HG03066 (cell line): Measurements from ENCODE around the gene SANBR.

Experiments
- ATAC-seq: cut with Tn5 transposase; IDR thresholded peaks from one replicate; pipeline ENCODE4 v1.9.1; 2021; ENCODE audit warnings: low read depth; ENCODE audit not compliant: unreplicated experiment

The SANBR gene

DNA sequence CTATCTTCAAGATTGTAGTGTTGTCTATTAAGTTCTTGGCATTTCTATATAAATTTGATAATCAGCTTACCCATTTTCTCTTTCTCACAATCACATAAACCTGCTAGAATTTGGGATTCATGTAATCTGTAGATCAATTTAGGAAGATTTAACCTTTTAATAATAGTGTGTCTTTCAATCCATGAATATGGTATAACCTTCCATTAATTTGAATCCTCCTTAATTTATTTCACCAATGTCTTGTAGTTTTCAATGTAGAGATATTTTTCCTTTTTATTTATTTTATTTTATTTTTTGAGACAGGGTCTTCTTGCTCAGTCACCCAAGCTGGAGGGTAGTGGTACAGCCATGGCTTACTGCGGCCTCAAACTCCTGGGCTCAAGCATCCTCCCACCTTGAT lies 20.2 kb downstream of the SANBR start:
- no peak for ATAC-seq

DNA sequence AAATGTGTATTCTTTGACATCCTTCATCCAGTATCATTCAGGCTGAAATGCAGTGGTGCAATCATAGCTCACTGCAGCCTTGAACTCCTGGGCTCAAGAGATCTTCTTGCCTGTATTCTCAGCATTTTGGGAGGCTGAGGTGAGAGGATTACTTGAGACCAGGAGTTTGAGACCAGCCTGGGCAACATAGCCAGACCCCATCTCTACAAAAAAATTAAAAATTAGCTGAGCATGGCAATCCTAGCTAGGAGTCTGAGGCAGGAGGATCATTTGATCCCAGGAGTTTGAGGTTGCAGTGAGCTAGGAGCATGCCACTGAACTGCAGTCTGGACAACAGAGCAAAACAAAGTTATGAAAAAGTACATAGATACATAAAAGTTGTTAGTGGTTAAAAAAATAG lies 24.1 kb downstream of the SANBR start:
- no peak for ATAC-seq

DNA sequence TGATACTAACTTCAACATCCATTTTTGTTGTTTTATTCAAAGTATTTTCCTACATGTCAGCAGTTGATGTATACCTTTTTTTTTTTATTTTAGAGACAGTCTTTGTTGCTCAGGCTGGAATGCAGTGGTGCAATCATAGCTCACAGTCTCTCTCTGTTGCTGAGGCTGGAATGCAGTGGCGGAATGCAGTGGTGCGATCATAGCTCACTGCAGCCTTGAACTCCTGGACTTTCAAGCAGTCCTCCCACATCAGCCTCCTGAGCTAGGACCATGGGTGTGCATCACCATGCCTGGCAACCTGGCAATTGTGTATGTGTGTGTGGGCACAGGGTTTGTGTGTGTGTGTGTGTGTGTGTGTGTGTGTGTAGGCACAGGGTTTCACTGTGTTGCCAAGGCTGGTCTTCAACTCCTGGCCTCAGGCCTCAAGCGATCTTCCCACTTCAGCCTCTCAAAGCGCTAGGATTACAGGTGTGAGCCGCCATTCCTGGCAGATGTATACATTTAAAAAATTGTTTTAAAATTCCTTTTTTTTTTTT lies 24.8 kb downstream of the SANBR start:
- no peak for ATAC-seq

DNA sequence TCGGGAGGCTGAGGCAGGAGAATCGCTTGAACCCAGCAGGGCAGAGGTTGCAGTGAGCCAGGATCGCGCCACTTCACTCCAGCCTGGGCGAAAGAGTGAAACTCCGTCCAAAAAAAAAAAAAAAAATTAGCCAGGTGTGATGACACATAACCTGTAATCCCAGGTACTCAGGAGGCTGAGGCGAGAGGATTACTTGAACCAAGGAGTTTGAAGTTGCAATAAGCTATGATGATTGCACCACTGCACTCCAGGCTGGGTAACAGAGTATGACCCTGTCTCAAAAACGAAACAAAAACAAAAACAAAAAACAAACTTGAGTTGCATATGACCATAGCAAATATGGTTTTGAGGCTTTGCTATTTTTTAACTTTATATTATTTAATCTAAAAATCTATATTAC lies 25.8 kb downstream of the SANBR start:
- ATAC-seq, result no peak

DNA sequence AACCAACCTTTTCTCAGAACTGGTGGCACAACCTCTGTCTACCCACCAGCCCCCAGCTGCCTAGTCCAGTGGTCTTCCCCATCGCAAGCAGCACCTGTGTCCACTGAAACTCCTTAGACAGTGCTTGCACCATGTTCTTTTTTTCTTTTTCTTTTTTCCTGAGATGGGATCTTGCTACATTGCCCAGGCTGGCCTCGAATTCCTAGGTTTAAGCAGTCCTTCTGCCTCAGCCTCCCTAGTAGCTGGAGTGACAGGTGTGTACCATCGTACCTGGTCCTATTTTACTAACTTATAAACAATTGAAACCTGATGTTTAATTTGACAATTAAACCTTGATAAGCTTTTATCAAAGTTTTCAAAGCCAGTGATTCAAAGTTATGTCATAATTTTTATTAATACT lies 30.8 kb downstream of the SANBR start:
- no peak for ATAC-seq

DNA sequence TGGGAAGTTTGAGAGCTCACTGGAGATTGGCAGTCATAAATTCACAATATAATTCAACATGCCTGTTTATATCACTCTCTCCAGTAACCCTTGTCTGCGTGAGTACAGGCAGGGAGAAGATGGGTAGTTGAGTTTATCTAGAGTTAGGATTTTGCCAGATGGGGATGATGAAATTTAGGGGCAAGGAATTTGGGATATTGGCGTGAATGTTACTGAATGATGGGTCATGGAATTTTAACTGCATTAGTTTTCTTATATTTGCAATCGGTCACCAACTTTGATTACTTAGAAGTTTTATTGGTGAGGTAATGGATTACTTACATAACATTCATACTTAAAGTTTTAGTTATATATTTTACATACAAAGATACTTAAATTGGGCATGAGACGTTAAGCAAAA lies 35.1 kb downstream of the SANBR start:
- no peak for ATAC-seq

DNA sequence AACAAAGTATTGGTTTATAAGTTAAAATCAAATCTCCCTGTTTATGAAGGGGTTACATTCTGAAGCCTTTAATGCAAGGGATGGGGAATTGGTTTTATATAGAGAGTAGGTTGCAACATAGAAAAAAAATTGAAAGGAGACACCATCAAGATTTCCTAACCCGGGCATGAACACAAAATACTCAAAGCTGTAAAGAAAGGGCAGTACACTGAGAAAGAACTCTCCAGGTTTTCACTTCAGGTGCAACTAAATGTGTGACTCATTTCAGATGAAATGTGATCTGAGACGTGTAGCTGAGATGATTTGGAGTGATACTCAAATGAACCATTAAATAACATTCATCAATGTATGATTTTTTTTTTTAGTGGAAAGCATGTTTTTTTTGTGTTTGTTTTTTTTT lies 43.6 kb downstream of the SANBR start:
- ATAC-seq, result no peak

DNA sequence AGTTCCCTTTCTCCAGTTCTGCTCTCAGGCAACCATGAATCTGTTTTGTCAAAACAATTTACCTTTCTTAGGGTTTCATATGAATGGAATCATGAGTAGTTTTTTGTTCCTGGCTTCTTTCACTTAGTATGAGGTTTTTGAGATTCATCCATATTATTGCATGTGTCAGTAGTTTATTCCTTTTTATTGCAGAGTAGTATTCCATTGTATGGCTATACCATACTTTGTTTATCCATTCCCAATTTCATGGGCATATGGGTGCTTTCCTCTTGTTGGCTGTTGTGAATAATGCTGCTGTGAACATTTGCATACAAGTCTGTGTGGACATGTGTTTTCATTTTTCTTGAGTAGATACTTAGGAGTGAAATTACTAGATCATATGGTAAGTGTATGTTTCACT lies 46.0 kb downstream of the SANBR start:
- ATAC-seq, result no peak

DNA sequence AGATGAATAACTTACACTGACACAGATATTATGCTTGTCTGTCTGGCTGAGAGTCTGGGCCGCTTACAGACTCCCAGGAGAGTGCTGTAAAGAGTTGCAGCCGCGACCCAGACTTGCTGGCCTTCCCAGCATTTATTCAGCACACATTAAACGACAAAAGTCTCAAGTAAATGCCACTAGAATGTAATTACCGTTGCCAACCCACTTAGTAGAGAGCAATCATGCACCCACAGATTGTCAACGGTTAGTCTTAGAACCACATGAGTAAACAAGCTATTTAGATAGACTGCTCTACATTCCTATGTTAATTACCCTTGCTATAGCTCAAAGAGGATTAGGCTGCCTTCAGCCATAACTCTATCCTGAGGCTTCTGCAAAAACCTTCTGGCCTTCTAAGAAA lies 48.5 kb downstream of the SANBR start:
- ATAC-seq, result no peak
